Loucy (cell line): ENCODE measurements around the gene PHLDB2.
A peak's percentile ranks its signal among the peaks of the same experiment; 100 is the strongest.

Experiments used
- EZH2phosphoT487 ChIP-seq: fragments of 200-600 bp; IDR thresholded peaks from 2 replicates; pipeline ENCODE4 v1.6.1; 2018; ENCODE audit warnings: antibody characterized with exemption, mild to moderate bottlenecking, moderate library complexity, borderline replicate concordance
- TF ChIP-seq, protein P1 (sequence below): fragments of 200-600 bp; sonication (generic); conservative IDR thresholded peaks from 2 replicates; pipeline ENCODE4 v1.5.1; 2014; ENCODE audit warnings: mild to moderate bottlenecking, antibody characterized with exemption, low read length

DNA sequence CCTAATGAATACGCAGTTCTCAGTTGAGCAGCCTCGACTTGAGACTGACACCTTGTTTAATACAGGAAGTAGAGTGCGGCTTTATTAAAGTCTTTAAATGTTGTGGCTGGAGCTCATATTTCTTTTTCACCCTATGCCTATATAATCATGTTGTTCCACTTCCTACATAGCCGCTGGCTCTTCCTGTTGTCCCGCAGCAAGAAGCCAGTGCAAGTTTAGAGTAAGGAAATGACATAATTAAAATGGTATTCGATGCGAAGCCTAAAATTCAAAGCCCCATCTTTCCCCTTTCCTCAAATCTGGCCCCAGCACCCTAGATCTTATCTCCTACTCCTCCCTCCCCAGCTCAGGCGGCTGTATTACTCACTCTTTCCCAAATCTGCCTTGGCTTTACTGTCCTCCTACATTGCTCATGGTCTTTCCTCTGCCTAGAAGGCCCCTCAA is 7.5 kb upstream of the PHLDB2 start:
- TF ChIP-seq, protein P1, sequence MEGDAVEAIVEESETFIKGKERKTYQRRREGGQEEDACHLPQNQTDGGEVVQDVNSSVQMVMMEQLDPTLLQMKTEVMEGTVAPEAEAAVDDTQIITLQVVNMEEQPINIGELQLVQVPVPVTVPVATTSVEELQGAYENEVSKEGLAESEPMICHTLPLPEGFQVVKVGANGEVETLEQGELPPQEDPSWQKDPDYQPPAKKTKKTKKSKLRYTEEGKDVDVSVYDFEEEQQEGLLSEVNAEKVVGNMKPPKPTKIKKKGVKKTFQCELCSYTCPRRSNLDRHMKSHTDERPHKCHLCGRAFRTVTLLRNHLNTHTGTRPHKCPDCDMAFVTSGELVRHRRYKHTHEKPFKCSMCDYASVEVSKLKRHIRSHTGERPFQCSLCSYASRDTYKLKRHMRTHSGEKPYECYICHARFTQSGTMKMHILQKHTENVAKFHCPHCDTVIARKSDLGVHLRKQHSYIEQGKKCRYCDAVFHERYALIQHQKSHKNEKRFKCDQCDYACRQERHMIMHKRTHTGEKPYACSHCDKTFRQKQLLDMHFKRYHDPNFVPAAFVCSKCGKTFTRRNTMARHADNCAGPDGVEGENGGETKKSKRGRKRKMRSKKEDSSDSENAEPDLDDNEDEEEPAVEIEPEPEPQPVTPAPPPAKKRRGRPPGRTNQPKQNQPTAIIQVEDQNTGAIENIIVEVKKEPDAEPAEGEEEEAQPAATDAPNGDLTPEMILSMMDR: no peak
- TF ChIP-seq EZH2phosphoT487: peak; percentile 79; the same call in 1 of the 2 replicates
